Panc1 (cell line): ENCODE measurements around the gene C11orf68. TPM values are rescaled to one million over a fixed set of nuclear protein-coding genes. Genes with fewer than 3 reads are reported as not detected.

Experiments
- ATAC-seq: fragments of 200-7000 bp; cut with Tn5 transposase; 2 replicates; pipeline ENCODE4 v1.9.1; 2020; ENCODE audit warnings: mild to moderate bottlenecking, moderate library complexity
- BruUV-seq: library from RNA; stranded (reverse); fragments of 400-500 nt; replicated peaks from 2 replicates; lab custom pipeline; 2021; lab: Mats Ljungman, UMichigan
- CTCF ChIA-PET: fragments of 300-600 bp; sonication (Branson Sonifier 250); formaldehyde crosslinking; loops from one replicate; lab custom pipeline; 2022; ENCODE audit warnings: antibody characterized with exemption; lab: Charles Lee
- POLR2A ChIA-PET: fragments of 300-600 bp; sonication (Branson Sonifier 250); formaldehyde crosslinking; loops from one replicate; lab custom pipeline; 2022; ENCODE audit warnings: antibody characterized with exemption; lab: Charles Lee
- DNase-seq: peaks from one replicate; pipeline ENCODE4 v3.0.0-alpha.2; 2010; ENCODE audit warnings: low read depth, low spot score
- H3K27ac ChIP-seq: 2 replicates; pipeline ENCODE4 v1.5.1; 2011; ENCODE audit warnings: mild to moderate bottlenecking, low read length, inconsistent platforms
- H3K27me3 ChIP-seq: fragments of 200-500 bp; sonication (Bioruptor generic); 2 replicates; pipeline ENCODE4 v1.6.0; 2014; ENCODE audit warnings: low read length, inconsistent platforms; ENCODE audit not compliant: control insufficient read depth, insufficient read depth
- H3K36me3 ChIP-seq: fragments of 200-500 bp; sonication (Bioruptor generic); 2 replicates; pipeline ENCODE4 v1.5.1; 2014; ENCODE audit warnings: inconsistent platforms, mild to moderate bottlenecking, low read length, moderate library complexity; ENCODE audit not compliant: control insufficient read depth, insufficient read depth
- H3K4me1 ChIP-seq: 2 replicates; pipeline ENCODE4 v1.5.1; 2011; ENCODE audit warnings: inconsistent platforms, mild to moderate bottlenecking, low read length, moderate library complexity; ENCODE audit not compliant: control insufficient read depth, insufficient read depth
- H3K4me3 ChIP-seq, 2 experiments: 2 replicates each; pipeline ENCODE4 v1.5.1; 2011 to 2012; ENCODE audit warnings: low read depth in 2 of 2, low read length in 2 of 2, mild to moderate bottlenecking in 2 of 2, inconsistent platforms in 1 of 2, moderate library complexity in 1 of 2
- H3K9me3 ChIP-seq: fragments of 200-500 bp; sonication (Bioruptor generic); 2 replicates; pipeline ENCODE4 v1.5.1; 2014; ENCODE audit warnings: low read depth, mild to moderate bottlenecking, inconsistent platforms, low read length, moderate library complexity; ENCODE audit not compliant: control insufficient read depth, insufficient read depth
- POLR2AphosphoS5 ChIP-seq: IDR thresholded peaks from 2 replicates; pipeline ENCODE4 v1.6.1; 2012; ENCODE audit warnings: mild to moderate bottlenecking, low read depth, low read length, moderate library complexity
- SIN3A ChIP-seq: IDR thresholded peaks from 2 replicates; pipeline ENCODE4 v1.6.1; 2012; ENCODE audit warnings: low read depth, mild to moderate bottlenecking, low read length, moderate library complexity, borderline replicate concordance; ENCODE audit not compliant: insufficient read depth
- TCF7L2 ChIP-seq: IDR thresholded peaks from 2 replicates; pipeline ENCODE4 v1.6.1; 2011; ENCODE audit warnings: mild to moderate bottlenecking, low read depth, low read length, inconsistent platforms
- in situ Hi-C: cut with HindIII; loops from 2 replicates; pipeline ENCODE4 v1.10.0; 2016; ENCODE audit warnings: low sequenced_read_pairs, low pct_unique_long_range_greater_than_20kb
- intact Hi-C: fragments of 100-400 bp; cut with micrococcal nuclease; formaldehyde crosslinking; loops from one replicate; pipeline ENCODE4 v1.10.0; 2022; ENCODE audit not compliant: unreplicated experiment
- total RNA-seq: library from RNA; stranded (reverse); gene quantifications from one replicate; pipeline ENCODE4 v1.2.1, GENCODE V29; 2021; ENCODE audit not compliant: unreplicated experiment
- TF ChIP-seq, protein P1 (sequence below): fragments of 450-650 bp; IDR thresholded peaks from 2 replicates; pipeline ENCODE4 v1.5.1; 2017; ENCODE audit warnings: mild to moderate bottlenecking
- TF ChIP-seq, protein P2 (sequence below), 2 experiments: IDR thresholded peaks; 2 replicates each; pipeline ENCODE4 v1.6.1; 2011 to 2012; ENCODE audit warnings: low read depth in 2 of 2, control low read depth in 1 of 2, low read length in 1 of 2, mild to moderate bottlenecking in 1 of 2, moderate library complexity in 1 of 2; ENCODE audit not compliant: insufficient read depth in 1 of 2

The C11orf68 gene
- total RNA-seq, 1 experiment from 2014 or later: 84.7 TPM

DNA sequence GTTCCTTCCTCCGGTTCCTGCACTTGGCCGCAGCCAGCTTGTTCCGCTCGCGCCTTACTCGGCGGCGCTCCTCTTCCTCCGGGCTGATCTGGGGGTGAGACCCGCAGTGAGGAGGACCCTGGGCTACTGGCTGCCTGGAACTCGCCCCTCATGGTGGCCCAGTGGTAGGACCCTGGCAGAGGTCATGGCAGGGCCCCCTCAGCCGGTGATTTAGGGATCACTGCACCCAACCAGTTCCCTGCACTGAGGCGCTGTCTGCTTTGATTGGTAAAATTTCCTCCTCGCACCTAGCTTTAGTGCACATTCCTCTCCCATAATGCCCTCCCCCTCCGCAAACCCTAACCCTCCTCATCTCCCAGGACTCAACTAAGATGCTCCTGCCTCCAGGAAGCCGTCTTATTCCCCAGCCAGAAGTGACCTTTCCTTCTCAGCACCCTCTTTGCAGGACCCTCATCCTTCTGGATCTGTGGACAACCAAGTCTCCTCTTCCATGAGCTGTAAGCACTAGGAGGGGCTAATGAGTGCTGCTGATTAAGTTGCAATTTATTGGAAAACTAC lies 24.7 kb downstream of the C11orf68 start:
- Histone ChIP-seq H3K4me1 (peaks cover 63% of the 10 kb centered on the region), H3K9me3 (no peaks in the 10 kb centered on the region), H3K36me3 (no peaks in the 10 kb centered on the region; the same call in 1 of the 2 replicates), H3K27ac (peak overlapping the region; percentile 87), H3K27me3 (no peaks in the 10 kb centered on the region), H3K4me3 (peak overlapping the region in 1 of 2 experiments; percentile 17; a peak in 2 of 4 replicates)
- no peak for ATAC-seq
- in situ Hi-C loops: no loop called here
- POLR2A ChIA-PET: interaction anchor here (0.5 to 1.1 kb wide), 5 partner anchors 18 to 226 kb away, joined by 3 to 12 read pairs (median 4); no protein-coding TSS in a partner anchor
- intact Hi-C loops: no loop called here
- TF ChIP-seq TCF7L2 (0 out of 2 replicates have a peak, but pooled peaks have one; percentile 32), SIN3A (no peak), POLR2AphosphoS5 (peak; percentile 80)
- TF ChIP-seq, protein P1, sequence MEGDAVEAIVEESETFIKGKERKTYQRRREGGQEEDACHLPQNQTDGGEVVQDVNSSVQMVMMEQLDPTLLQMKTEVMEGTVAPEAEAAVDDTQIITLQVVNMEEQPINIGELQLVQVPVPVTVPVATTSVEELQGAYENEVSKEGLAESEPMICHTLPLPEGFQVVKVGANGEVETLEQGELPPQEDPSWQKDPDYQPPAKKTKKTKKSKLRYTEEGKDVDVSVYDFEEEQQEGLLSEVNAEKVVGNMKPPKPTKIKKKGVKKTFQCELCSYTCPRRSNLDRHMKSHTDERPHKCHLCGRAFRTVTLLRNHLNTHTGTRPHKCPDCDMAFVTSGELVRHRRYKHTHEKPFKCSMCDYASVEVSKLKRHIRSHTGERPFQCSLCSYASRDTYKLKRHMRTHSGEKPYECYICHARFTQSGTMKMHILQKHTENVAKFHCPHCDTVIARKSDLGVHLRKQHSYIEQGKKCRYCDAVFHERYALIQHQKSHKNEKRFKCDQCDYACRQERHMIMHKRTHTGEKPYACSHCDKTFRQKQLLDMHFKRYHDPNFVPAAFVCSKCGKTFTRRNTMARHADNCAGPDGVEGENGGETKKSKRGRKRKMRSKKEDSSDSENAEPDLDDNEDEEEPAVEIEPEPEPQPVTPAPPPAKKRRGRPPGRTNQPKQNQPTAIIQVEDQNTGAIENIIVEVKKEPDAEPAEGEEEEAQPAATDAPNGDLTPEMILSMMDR: no peak; the same call in 1 of the 2 replicates
- TF ChIP-seq, protein P2, sequence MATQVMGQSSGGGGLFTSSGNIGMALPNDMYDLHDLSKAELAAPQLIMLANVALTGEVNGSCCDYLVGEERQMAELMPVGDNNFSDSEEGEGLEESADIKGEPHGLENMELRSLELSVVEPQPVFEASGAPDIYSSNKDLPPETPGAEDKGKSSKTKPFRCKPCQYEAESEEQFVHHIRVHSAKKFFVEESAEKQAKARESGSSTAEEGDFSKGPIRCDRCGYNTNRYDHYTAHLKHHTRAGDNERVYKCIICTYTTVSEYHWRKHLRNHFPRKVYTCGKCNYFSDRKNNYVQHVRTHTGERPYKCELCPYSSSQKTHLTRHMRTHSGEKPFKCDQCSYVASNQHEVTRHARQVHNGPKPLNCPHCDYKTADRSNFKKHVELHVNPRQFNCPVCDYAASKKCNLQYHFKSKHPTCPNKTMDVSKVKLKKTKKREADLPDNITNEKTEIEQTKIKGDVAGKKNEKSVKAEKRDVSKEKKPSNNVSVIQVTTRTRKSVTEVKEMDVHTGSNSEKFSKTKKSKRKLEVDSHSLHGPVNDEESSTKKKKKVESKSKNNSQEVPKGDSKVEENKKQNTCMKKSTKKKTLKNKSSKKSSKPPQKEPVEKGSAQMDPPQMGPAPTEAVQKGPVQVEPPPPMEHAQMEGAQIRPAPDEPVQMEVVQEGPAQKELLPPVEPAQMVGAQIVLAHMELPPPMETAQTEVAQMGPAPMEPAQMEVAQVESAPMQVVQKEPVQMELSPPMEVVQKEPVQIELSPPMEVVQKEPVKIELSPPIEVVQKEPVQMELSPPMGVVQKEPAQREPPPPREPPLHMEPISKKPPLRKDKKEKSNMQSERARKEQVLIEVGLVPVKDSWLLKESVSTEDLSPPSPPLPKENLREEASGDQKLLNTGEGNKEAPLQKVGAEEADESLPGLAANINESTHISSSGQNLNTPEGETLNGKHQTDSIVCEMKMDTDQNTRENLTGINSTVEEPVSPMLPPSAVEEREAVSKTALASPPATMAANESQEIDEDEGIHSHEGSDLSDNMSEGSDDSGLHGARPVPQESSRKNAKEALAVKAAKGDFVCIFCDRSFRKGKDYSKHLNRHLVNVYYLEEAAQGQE (IDR thresholded peaks at IDR 0.05; ENCODE audit: insufficient read depth in 1 of 2, low read depth in 2 of 2, low read length in 1 of 2): 0 out of 4 replicates have a peak, but pooled peaks of 1 of the 2 experiments have one; percentile 21
- CTCF ChIA-PET: no interaction called here
- no TSS peak for BruUV-seq
- DNase-seq: no peak

DNA sequence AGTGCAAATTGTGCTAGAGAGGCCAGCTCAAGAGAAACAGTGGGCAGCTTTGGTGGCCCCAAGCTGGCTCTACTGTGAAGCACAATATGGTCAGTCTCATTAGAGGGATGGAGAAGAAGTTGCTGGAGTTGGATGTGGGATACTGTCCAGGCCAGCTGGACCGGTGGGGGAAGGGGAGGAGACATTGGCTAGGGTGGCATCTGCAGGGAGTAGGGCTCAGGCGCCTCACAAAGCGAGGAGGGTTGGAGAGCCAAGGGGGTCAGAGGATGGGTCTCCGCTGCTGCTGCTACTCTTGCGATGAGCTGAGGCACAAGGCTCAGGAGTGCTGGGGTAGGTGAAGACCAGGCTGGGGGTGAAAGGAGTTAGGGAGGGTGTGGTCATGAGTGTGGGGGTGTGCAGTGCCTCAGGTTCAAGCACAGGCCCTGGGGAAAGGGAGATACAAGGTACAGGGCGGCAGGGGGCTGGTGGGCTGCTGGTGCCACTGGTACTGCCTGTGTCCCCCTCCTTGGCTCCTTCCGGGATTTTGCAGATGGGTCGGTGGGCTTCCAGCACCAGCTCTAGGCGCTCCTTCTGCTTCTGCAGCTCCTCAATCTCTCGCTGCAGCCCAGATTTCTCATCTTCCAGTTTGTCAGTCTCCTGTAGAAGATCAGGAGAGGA lies 26.1 kb downstream of the C11orf68 start:
- no TSS peak for BruUV-seq
- ATAC-seq: no peak
- in situ Hi-C loops: no loop called here
- CTCF ChIA-PET: no interaction called here
- POLR2A ChIA-PET: interaction anchor here (0.6 to 2.2 kb wide), 5 partner anchors 8 to 252 kb away, joined by 3 to 9 read pairs (median 4); no protein-coding TSS in a partner anchor
- TF ChIP-seq TCF7L2: no peak
- TF ChIP-seq, protein P1: no peak
- TF ChIP-seq, protein P2 (IDR thresholded peaks at IDR 0.05; ENCODE audit: insufficient read depth in 1 of 2, low read depth in 2 of 2, low read length in 1 of 2): peak in 1 of 2 experiments; percentile 17; a peak in 1 of 4 replicates
- no peak for TF ChIP-seq SIN3A
- TF ChIP-seq POLR2AphosphoS5: peak; percentile 70; the same call in 1 of the 2 replicates
- Histone ChIP-seq H3K4me3 (peak overlapping the region; percentile 88 to 93), H3K36me3 (no peaks in the 10 kb centered on the region; the same call in 1 of the 2 replicates), H3K9me3 (no peaks in the 10 kb centered on the region), H3K27ac (peak overlapping the region; percentile 87), H3K4me1 (peaks cover 67% of the 10 kb centered on the region), H3K27me3 (no peaks in the 10 kb centered on the region)
- no peak for DNase-seq
- intact Hi-C loops: no loop called here
